ENCODE results near the gene LBP. TPM values are rescaled to one million over a fixed set of nuclear protein-coding genes. Genes with fewer than 3 reads are reported as not detected.

The LBP gene
- total and polyA plus RNA-seq, 10 of the 15 experiments (the other 5 are each of a cell fraction or from before 2014, with no cell fraction given), result 0.04 to 0.10 TPM; not detected in 8

DNA sequence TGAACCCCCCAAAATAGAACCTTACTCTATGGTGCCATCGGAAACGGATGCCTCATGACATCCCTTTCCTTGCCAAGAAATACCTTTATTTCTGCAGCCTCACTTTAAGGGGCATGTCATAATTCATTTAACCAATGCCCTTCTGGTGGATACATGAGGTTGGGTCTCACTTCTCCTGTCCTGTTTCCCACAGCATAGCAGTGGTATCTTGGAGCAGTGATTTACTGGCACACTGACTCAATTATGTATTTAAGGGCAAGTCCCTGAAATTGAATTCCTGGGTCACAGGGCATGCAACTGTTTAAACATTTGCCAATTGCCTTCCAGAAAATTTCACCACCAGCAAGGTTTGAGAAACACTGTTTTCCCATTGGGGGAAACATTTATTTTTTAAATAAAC, 639 bp upstream of the LBP start (continued):
- TF ChIP-seq BCLAF1 (IDR thresholded peaks at IDR 0.05), result no peak
- no peak for TF ChIP-seq SREBF2 (IDR thresholded peaks at IDR 0.05; ENCODE audit: low read length)
- TF ChIP-seq ESRRA (IDR thresholded peaks at IDR 0.05; ENCODE audit: low read length), result no peak
- no peak for TF ChIP-seq BRCA1 (IDR thresholded peaks at IDR 0.05; ENCODE audit: low read depth, low read length)
- TF ChIP-seq ATF2 (IDR thresholded peaks at IDR 0.05; ENCODE audit: low read length), result no peak
- no peak for TF ChIP-seq IRF5 (IDR thresholded peaks at IDR 0.05; ENCODE audit: borderline replicate concordance)

DNA sequence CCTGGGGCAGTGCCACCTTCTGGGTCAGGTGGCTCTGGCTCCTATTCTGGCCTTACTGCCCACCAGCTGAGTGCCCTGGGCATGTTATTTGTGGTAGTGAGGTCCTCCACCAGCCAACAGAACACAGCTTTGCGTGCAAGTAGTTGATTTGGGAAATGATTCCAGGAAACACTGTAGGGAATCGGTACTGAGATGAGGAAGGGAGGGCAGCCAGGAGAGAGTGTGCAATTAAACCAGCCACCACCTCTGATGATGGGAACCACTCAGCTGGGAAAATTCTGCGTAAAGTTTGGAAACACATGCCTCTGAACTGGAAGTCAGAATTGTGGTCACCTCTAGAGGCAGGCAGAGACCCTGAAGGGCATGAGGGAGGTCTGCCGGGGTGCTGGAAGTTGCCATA, 459 bp downstream of the LBP start:
- no peak overlapping the region for H2AFZ ChIP-seq (ENCODE audit: control insufficient read depth, low read depth, low read length)
- WGBS (ENCODE audit: insufficient coverage, insufficient replicate concordance, low lambda C conversion rate, missing lambda C conversion rate), result 59% methylated on average over 4 of the region's 4 CpGs
- FAIRE-seq, result no peak
- H4K20me1 ChIP-seq (ENCODE audit: control insufficient read depth, insufficient read depth), result no peaks in the 10 kb centered on the region
- H3K27ac ChIP-seq (ENCODE audit: control insufficient read depth, insufficient read depth), result no peak overlapping the region
- H3K4me2 ChIP-seq (ENCODE audit: control insufficient read depth, insufficient read depth), result no peak overlapping the region
- H3K4me3 ChIP-seq, result no peak overlapping the region
- no peaks in the 10 kb centered on the region for H3K4me1 ChIP-seq (ENCODE audit: control insufficient read depth, insufficient read depth, low read length)
- ChIA-PET CTCF (no interaction called here), SMC1A (ENCODE audit: uncharacterized antibody, unreplicated experiment) (no interaction called here), POLR2A (no interaction called here), RAD21 (ENCODE audit: unreplicated experiment) (no interaction called here)
- no peaks in the 10 kb centered on the region for H3K9me3 ChIP-seq (replicated peaks; ENCODE audit: control insufficient read depth, insufficient read depth, low read length)
- in situ Hi-C loops (cut with MboI) (no loop called here), intact Hi-C loops (cut with micrococcal nuclease; ENCODE audit: unreplicated experiment) (no loop called here)
- no peaks in the 10 kb centered on the region for H3K79me2 ChIP-seq (ENCODE audit: control insufficient read depth, insufficient read depth, low read length)
- no peaks in the 10 kb centered on the region for H3K36me3 ChIP-seq (ENCODE audit: control insufficient read depth in 2 of 2, insufficient read depth in 2 of 2, low read length in 1 of 2)
- H3K9ac ChIP-seq (ENCODE audit: control insufficient read depth, insufficient read depth, low read length), result no peak overlapping the region
- BruUV-seq (replicated peaks), result no TSS peak
- DNase-seq (ENCODE audit: low read depth, low spot score), result no peak
- H3K27me3 ChIP-seq (replicated peaks in 1 of 2; ENCODE audit: control insufficient read depth in 2 of 2, insufficient read depth in 2 of 2, low read length in 1 of 2), result peaks cover 3 to 6% of the 10 kb centered on the region in 2 experiments; a peak in 3 of 4 replicates
- no peak for ATAC-seq
- TF ChIP-seq MYB (IDR thresholded peaks at IDR 0.05; ENCODE audit: borderline replicate concordance, low read depth, low read length) (no peak), STAT3 (IDR thresholded peaks at IDR 0.05; ENCODE audit: low read depth, low read length) (no peak), PAX8 (IDR thresholded peaks at IDR 0.05) (no peak), PBX3 (IDR thresholded peaks at IDR 0.05; ENCODE audit: insufficient replicate concordance, low read depth, low read length) (no peak), CHD4 (IDR thresholded peaks at IDR 0.05) (no peak), PML (IDR thresholded peaks at IDR 0.05; ENCODE audit: low read length) (no peak), EGR1 (IDR thresholded peaks at IDR 0.05; ENCODE audit: borderline replicate concordance in 1 of 2, low read depth in 2 of 2, low read length in 2 of 2) (no peak), LARP7 (IDR thresholded peaks at IDR 0.05) (no peak), BHLHE40 (IDR thresholded peaks at IDR 0.05; ENCODE audit: borderline replicate concordance in 1 of 2, low read depth in 2 of 2, low read length in 1 of 2) (no peak), MLLT1 (IDR thresholded peaks at IDR 0.05) (no peak)

All from GM12878 (cell line).